Upper lobe of left lung (tissue), 4 donors: ENCODE measurements around the gene PLD5.

ENCODE experiments used
- EP300 ChIP-seq, 4 donors: sonication (generic); formaldehyde crosslinking; IDR thresholded peaks; one replicate each; pipeline ENCODE4 v1.5.1; 2017; ENCODE audit warnings: antibody characterized with exemption in 4 of 4, control low read depth in 2 of 4
- POLR2A ChIP-seq, 4 donors: fragments of 450-650 bp; IDR thresholded peaks; one replicate each; pipeline ENCODE4 v1.5.1; 2016 to 2017; ENCODE audit warnings: antibody characterized with exemption in 4 of 4, mild to moderate bottlenecking in 2 of 4
- POLR2AphosphoS5 ChIP-seq, 2 donors: sonication (generic); formaldehyde crosslinking; IDR thresholded peaks; one replicate each; pipeline ENCODE4 v1.5.1; 2017; ENCODE audit warnings: antibody characterized with exemption in 2 of 2
- TF ChIP-seq, protein P1 (sequence below), 6 experiments: fragments of 450-650 bp in 4 of 6; fragments of 200-600 bp in 2 of 6; sonication (generic) in 2 of 6; IDR thresholded peaks; one replicate each; pipeline ENCODE4 v1.5.1; 2016 to 2019; ENCODE audit warnings: antibody characterized with exemption in 6 of 6

DNA sequence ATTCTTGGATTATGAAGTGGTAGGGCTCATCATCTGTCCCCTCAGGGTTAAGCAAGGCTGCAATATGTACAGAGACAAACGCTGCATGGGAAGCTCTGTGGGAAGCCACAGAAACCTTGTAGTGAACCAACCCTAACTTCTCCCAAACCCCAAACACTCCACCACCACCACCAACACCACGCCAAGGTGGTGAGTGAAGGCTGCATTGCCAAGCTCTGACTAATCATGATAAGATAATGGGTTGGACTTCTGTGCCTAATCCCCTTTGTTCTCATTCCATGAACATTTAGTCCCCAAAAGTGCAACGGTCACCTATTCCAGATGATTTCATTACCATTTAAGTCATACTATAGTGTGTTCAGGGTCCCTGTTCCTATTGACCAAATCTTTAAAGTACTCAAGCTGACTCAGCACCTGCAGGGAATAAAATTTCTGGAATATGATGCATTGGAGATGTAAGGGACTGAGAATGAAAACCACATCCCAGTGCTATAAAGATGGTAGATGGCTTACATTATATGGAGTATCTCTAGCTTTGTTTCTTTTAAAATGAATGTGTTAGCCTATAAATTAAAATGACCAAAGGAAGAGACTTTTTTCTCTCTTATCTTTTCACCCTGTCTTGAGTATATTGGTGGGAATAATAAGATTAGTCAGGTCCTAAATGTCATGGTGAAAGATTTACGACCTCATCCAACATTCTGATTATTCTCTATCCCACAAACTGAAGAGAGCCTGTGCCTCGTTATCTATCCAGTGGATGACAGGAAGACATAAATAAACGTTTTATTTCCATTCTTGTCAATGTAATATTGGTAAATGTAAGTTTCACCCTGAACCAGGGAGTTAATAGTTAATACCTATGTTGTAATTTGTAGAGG is 22.6 kb upstream of the PLD5 start:
- TF ChIP-seq, protein P1, sequence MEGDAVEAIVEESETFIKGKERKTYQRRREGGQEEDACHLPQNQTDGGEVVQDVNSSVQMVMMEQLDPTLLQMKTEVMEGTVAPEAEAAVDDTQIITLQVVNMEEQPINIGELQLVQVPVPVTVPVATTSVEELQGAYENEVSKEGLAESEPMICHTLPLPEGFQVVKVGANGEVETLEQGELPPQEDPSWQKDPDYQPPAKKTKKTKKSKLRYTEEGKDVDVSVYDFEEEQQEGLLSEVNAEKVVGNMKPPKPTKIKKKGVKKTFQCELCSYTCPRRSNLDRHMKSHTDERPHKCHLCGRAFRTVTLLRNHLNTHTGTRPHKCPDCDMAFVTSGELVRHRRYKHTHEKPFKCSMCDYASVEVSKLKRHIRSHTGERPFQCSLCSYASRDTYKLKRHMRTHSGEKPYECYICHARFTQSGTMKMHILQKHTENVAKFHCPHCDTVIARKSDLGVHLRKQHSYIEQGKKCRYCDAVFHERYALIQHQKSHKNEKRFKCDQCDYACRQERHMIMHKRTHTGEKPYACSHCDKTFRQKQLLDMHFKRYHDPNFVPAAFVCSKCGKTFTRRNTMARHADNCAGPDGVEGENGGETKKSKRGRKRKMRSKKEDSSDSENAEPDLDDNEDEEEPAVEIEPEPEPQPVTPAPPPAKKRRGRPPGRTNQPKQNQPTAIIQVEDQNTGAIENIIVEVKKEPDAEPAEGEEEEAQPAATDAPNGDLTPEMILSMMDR (IDR thresholded peaks at IDR 0.05), result no peak
- TF ChIP-seq EP300 (IDR thresholded peaks at IDR 0.05) (no peak), POLR2AphosphoS5 (IDR thresholded peaks at IDR 0.05) (no peak), POLR2A (IDR thresholded peaks at IDR 0.05) (no peak)
